ENCODE data around the gene UBFD1.
"Not testable (repeated sequence)": the region's sequence is repeated elsewhere in the genome, so short reads cannot be mapped to it uniquely, and the experiment has no call there.

Gene UBFD1

GRCh38 chr16:23567602-23568001, 10.1 kb downstream of the UBFD1 start:
- no peak for DNase-seq (ENCODE audit: low read depth in 2 of 2)

- DNase-seq (ENCODE audit: low read depth in 2 of 2): no peak
Measured at GRCh38 chr16:23570992-23571632, 13.6 kb downstream of the UBFD1 start.

- DNase-seq (ENCODE audit: low read depth in 2 of 2): no peak
Measured at GRCh38 chr16:23571895-23572294, 14.4 kb downstream of the UBFD1 start.

GRCh38 chr16:23572394-23572793, 14.9 kb downstream of the UBFD1 start:
- DNase-seq (ENCODE audit: low read depth in 2 of 2): no peak

GRCh38 chr16:23573817-23574216, 16.3 kb downstream of the UBFD1 start:
- no peak for DNase-seq (ENCODE audit: low read depth in 2 of 2)

- DNase-seq (ENCODE audit: low read depth in 2 of 2): no peak
Measured at GRCh38 chr16:23575834-23576233, 18.3 kb downstream of the UBFD1 start.

GRCh38 chr16:23577493-23577892, 20.0 kb downstream of the UBFD1 start:
- DNase-seq (ENCODE audit: low read depth in 2 of 2): no peak

- no peak for DNase-seq (ENCODE audit: low read depth in 2 of 2)
Measured at GRCh38 chr16:23578101-23578830, 20.7 kb downstream of the UBFD1 start.

- no peak for DNase-seq (ENCODE audit: low read depth in 2 of 2)
Measured at GRCh38 chr16:23579371-23579770, 21.8 kb downstream of the UBFD1 start.

GRCh38 chr16:23580391-23580790, 22.9 kb downstream of the UBFD1 start:
- no peak for DNase-seq (ENCODE audit: low read depth in 2 of 2)

GRCh38 chr16:23581764-23582163, 24.2 kb downstream of the UBFD1 start:
- no peak for DNase-seq (ENCODE audit: low read depth in 2 of 2)

GRCh38 chr16:23583271-23583670, 25.7 kb downstream of the UBFD1 start:
- DNase-seq (ENCODE audit: low read depth in 2 of 2): not testable (repeated sequence)

- no peak for DNase-seq (ENCODE audit: low read depth in 2 of 2)
Measured at GRCh38 chr16:23584186-23585076, 26.9 kb downstream of the UBFD1 start.

- DNase-seq (ENCODE audit: low read depth in 2 of 2): no peak
Measured at GRCh38 chr16:23587726-23588125, 30.2 kb downstream of the UBFD1 start.

GRCh38 chr16:23590181-23590580, 32.7 kb downstream of the UBFD1 start:
- DNase-seq (ENCODE audit: low read depth in 2 of 2): no peak

- DNase-seq (ENCODE audit: low read depth in 2 of 2): no peak
Measured at GRCh38 chr16:23594186-23594585, 36.7 kb downstream of the UBFD1 start.

- DNase-seq (ENCODE audit: low read depth in 2 of 2): no peak
Measured at GRCh38 chr16:23595246-23595950, 37.9 kb downstream of the UBFD1 start.

GRCh38 chr16:23595951-23596720, 38.6 kb downstream of the UBFD1 start, which contains the start of gene NDUFAB1:
Gene NDUFAB1, minus strand, starts transcription at chr16:23596316. Its CDS starts 26 bp downstream, at chr16:23596290.
- peak; percentile 88 to 93 for DNase-seq (ENCODE audit: low read depth in 2 of 2)

GRCh38 chr16:23597003-23597756, 39.7 kb downstream of the UBFD1 start:
- peak in 1 of 2 donors; percentile 5 for DNase-seq (ENCODE audit: low read depth in 2 of 2)

- DNase-seq (ENCODE audit: low read depth in 2 of 2): no peak
Measured at GRCh38 chr16:23607726-23608125, 50.2 kb downstream of the UBFD1 start.
